Measurements from ENCODE around the gene GPER1.

GPER1 gene

DNA sequence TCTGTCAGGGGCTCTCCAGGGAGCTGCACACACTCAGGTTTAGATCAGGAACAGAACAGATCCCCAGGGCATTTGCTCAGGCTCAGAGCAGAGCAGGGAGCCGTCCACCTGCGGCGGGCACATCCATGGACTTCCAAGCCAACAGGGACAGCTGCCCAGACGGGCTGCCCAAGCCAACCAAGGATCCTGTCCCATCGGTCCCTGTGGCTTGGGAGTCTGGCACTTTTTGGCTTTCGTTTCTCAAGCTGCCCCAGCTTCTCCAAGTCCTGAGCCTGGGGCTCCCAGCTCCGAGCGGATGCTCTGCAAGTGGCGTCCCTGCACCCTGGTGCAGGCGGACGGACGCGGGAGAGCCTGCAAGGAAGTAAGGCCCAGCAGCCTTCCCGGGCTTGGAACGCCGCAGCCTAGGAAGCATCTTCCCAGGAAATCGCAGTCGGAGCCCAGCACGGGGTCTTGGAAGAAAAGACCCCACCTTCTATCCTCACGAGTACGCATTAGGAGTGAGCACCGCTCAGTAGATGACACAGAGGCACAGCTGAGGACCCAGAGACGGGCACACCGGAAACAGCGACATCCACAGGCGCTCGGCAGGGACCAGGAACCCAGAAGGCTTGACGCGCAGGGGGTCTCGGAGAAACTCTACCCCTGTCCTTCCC is 37.5 kb upstream of the GPER1 start:
- TF ChIP-seq, protein P1, sequence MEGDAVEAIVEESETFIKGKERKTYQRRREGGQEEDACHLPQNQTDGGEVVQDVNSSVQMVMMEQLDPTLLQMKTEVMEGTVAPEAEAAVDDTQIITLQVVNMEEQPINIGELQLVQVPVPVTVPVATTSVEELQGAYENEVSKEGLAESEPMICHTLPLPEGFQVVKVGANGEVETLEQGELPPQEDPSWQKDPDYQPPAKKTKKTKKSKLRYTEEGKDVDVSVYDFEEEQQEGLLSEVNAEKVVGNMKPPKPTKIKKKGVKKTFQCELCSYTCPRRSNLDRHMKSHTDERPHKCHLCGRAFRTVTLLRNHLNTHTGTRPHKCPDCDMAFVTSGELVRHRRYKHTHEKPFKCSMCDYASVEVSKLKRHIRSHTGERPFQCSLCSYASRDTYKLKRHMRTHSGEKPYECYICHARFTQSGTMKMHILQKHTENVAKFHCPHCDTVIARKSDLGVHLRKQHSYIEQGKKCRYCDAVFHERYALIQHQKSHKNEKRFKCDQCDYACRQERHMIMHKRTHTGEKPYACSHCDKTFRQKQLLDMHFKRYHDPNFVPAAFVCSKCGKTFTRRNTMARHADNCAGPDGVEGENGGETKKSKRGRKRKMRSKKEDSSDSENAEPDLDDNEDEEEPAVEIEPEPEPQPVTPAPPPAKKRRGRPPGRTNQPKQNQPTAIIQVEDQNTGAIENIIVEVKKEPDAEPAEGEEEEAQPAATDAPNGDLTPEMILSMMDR (IDR thresholded peaks at IDR 0.05; ENCODE audit: borderline replicate concordance, control extremely low read depth, extremely low read depth, insufficient read depth, missing control alignments) = no peak
- DNase-seq (ENCODE audit: low spot score) = no peak

DNA sequence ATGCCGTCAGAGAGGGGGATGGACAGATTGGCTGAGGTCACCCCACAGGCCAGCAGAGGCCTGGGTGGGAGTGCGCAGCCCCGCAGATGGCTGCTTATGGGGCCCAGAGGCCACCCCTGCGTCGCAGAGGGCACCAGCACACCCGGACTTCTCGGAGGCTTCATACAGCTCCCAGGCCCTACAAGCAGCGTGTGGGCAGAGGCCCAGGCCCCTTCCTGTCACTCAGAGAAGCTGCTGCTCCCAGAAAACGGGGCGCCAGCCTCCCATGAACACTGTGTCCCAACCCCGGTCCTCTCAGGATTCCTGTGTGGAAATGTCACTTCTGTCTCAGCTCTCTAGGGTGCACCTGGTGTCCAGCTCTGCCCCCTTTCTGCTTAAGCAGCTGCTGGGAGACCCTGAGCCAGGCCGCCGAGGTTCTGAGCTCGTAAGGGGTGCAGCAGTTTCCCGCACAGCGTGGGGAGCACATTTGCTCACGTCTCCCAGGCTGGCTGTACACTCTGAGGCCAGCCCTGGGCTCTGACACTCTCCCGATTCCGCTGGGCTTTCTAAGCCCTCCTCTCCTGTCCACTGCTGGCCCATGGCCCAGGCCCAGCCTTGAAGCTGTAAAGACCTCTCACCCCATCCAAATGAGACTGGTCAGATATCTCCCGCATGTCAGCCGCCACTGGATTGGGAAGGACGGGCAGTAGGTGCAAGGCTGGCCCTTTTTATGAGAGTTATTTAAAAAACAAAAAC is 36.8 kb upstream of the GPER1 start:
- DNase-seq (ENCODE audit: low spot score) = no peak
- TF ChIP-seq, protein P1 (IDR thresholded peaks at IDR 0.05; ENCODE audit: borderline replicate concordance, control extremely low read depth, extremely low read depth, insufficient read depth, missing control alignments) = no peak
- in situ Hi-C loops (cut with MboI; ENCODE audit: low sequenced_read_pairs, unreplicated experiment) = no loop called here

More for the DNA sequence above, 37.5 kb upstream of the GPER1 start:
- in situ Hi-C loops (cut with MboI; ENCODE audit: low sequenced_read_pairs, unreplicated experiment) = no loop called here

DNA sequence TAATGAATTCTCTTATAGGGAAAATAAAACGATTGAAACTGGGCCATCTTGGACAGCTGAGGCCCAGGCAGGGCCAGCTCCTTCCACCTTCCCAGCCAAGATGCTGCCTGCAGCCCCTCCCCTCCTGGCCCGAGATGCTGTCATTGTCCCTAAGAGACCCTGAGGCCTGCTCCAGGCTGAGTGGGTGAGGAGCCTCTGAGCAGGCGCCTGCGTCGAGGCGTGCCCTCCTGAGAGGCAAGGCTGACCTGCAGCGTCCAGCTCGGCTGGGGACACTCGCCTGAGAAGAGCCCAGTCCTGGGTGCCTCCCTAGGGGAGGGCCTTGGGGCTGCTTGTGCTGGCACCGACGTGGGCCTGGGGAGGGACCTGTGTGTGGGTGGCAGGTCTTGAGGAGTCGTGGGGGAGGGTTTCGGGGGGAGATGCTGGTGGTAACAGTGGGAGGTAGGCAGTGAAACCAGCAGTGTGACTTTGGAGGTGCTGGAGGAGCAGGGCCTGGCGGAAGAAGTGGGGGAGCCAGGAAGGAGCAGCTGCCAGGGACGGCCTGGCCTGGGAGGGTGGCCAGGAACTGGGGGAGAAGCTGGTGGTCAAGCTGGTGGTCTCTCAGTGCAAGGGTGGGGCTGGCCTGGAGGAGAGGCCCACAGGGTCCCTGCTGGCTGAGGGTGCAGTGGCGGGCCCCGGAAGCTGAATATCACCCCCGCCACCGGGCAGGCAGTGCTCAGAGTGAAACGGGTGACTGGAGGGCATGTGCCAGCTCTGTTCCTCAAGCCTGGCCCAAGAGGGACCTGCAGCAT is 35.7 kb upstream of the GPER1 start:
- in situ Hi-C loops (cut with MboI; ENCODE audit: low sequenced_read_pairs, unreplicated experiment) = no loop called here
- no peak for DNase-seq (ENCODE audit: low spot score)
- TF ChIP-seq, protein P1 (IDR thresholded peaks at IDR 0.05; ENCODE audit: borderline replicate concordance, control extremely low read depth, extremely low read depth, insufficient read depth, missing control alignments) = no peak

DNA sequence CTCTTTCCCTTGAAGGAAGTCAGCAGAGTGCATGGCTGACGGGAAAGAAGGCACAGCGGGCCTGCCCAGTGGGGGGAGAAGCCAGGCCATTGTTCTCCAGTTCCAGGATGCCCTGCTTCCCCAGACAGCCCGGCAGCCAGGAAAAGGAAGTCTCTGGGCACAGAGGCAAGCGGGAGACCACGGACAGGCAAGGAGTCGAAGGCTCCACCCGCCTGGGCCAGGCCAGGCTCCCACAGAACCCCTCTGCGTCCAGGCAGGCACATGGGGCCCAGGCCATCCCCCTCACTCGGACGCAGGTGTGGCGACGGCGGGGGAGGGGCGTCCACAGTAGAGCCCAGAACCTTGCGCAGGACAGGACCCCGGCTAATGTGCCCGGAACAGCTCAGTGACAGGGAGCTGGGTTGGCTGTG is 34.9 kb upstream of the GPER1 start:
- in situ Hi-C loops (cut with MboI; ENCODE audit: low sequenced_read_pairs, unreplicated experiment) = no loop called here
- no peak for DNase-seq (ENCODE audit: low spot score)
- TF ChIP-seq, protein P1 (IDR thresholded peaks at IDR 0.05; ENCODE audit: borderline replicate concordance, control extremely low read depth, extremely low read depth, insufficient read depth, missing control alignments) = no peak

DNA sequence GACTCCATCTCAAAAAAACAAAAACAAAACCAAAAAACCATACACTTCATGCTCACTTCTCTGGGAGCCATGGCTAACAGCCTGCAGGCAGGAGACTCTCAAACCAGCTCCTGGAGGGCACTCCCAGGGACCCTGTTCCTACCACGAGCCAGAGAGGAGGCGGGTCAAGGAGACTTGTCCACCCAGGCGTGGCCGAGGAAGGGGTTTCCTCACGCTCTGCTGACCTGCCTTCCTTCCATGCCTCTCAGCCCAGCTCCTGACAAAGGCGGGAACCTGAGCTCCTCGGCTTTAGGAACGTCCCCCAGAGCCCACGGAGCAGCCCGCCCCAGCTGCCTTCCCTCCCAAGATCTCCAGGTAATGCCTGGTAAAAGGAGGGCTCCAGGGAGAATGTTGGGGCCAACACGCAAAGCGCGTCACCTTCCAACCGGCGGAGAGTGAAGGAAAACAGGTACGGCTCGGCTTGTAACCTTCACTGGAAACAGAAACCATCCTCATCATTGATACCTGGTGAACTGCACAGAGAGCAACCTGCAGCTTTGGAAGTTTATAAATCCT is 34.0 kb upstream of the GPER1 start:
- DNase-seq (ENCODE audit: low spot score) = no peak
- TF ChIP-seq, protein P1 (IDR thresholded peaks at IDR 0.05; ENCODE audit: borderline replicate concordance, control extremely low read depth, extremely low read depth, insufficient read depth, missing control alignments) = no peak
- in situ Hi-C loops (cut with MboI; ENCODE audit: low sequenced_read_pairs, unreplicated experiment) = no loop called here

DNA sequence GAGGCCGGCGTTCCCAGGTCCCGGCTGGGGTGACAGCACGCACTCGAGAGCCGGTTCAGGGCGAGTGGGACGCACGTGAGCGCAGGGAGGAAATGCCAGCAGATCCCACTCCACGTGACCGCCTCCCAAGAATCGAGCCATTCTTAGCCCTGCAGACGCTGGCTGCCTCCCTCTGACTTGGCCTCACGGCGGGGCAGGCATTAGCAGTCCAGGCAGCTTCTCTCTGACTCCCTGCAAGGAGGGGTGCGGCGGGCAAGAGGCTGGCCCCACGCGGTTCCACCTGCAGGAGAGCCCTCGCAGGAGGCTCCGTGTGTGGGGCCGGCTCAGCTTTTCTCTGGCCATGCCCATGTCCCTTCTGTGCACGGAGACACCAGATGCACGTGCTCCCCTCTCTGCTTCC is 33.5 kb upstream of the GPER1 start:
- in situ Hi-C loops (cut with MboI; ENCODE audit: low sequenced_read_pairs, unreplicated experiment) = no loop called here
- TF ChIP-seq, protein P1 (IDR thresholded peaks at IDR 0.05; ENCODE audit: borderline replicate concordance, control extremely low read depth, extremely low read depth, insufficient read depth, missing control alignments) = no peak
- DNase-seq (ENCODE audit: low spot score) = no peak

Data from GM13976 (cell line).